Nephron progenitor cell (in vitro differentiated cells): Measurements from ENCODE around the gene KRT23.
A peak's percentile ranks its signal among the peaks of the same experiment; 100 is the strongest.

ENCODE experiments used
- DNase-seq: peaks from one replicate; pipeline ENCODE4 v3.0.0; 2021
- H3K27ac Mint-ChIP-seq: 2 replicates; pipeline ENCODE4 v1.8.0; 2021; ENCODE audit warnings: mild to moderate bottlenecking, moderate library complexity, mixed read lengths
- H3K27me3 Mint-ChIP-seq: 2 replicates; pipeline ENCODE4 v1.8.0; 2021; ENCODE audit warnings: mild to moderate bottlenecking, low read depth, mixed read lengths; ENCODE audit not compliant: poor library complexity
- H3K36me3 Mint-ChIP-seq: 2 replicates; pipeline ENCODE4 v1.8.0; 2021; ENCODE audit warnings: low read depth, mixed read lengths
- H3K4me1 Mint-ChIP-seq: 2 replicates; pipeline ENCODE4 v1.8.0; 2021; ENCODE audit warnings: mixed read lengths
- H3K4me3 Mint-ChIP-seq: 2 replicates; pipeline ENCODE4 v1.8.0; 2021; ENCODE audit warnings: mild to moderate bottlenecking, moderate library complexity, mixed read lengths
- H3K9me3 Mint-ChIP-seq: 2 replicates; pipeline ENCODE4 v1.8.0; 2021; ENCODE audit warnings: mild to moderate bottlenecking, moderate library complexity, mixed read lengths
- TF ChIP-seq, protein P1 (sequence below): fragments of 200-600 bp; sonication (generic); IDR thresholded peaks from 2 replicates; pipeline ENCODE4 v1.5.0; 2021; ENCODE audit warnings: antibody characterized with exemption

KRT23 gene

DNA sequence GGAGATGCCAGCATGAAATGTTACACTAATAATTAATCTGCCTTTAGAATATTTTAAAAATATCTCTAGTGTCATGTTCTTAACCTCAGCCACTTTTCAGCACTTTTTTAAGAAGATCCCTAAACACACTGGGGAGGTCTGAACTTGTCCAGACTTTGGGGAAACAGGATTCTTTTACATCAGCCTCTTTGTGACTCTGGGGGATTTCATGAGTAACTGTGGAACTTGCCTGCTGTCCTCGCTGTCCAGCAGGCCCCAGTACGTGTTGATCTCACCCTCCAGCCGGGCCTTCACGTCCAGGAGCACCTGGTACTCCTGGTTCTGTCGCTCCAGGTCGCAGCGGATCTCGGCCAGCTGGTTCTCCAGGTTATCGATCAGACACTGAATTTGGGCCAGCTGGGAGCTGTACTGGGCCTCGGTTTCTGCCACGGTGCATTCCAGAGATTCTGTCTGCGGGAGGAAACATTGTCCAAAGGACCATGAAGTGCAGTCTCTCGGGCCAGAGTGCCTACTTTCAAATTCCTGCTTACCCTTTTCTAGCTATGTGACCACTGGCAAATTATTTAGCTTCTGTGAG is 41.2 kb upstream of the KRT23 start:
- TF ChIP-seq, protein P1, sequence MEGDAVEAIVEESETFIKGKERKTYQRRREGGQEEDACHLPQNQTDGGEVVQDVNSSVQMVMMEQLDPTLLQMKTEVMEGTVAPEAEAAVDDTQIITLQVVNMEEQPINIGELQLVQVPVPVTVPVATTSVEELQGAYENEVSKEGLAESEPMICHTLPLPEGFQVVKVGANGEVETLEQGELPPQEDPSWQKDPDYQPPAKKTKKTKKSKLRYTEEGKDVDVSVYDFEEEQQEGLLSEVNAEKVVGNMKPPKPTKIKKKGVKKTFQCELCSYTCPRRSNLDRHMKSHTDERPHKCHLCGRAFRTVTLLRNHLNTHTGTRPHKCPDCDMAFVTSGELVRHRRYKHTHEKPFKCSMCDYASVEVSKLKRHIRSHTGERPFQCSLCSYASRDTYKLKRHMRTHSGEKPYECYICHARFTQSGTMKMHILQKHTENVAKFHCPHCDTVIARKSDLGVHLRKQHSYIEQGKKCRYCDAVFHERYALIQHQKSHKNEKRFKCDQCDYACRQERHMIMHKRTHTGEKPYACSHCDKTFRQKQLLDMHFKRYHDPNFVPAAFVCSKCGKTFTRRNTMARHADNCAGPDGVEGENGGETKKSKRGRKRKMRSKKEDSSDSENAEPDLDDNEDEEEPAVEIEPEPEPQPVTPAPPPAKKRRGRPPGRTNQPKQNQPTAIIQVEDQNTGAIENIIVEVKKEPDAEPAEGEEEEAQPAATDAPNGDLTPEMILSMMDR = no peak
- peaks cover 26% of the 10 kb centered on the region for H3K4me1 Mint-ChIP-seq
- no peak for DNase-seq
- no peaks in the 10 kb centered on the region for H3K9me3 Mint-ChIP-seq
- no peak overlapping the region for H3K4me3 Mint-ChIP-seq
- H3K27ac Mint-ChIP-seq = no peak overlapping the region
- no peaks in the 10 kb centered on the region for H3K36me3 Mint-ChIP-seq
- H3K27me3 Mint-ChIP-seq = peaks cover 7% of the 10 kb centered on the region

DNA sequence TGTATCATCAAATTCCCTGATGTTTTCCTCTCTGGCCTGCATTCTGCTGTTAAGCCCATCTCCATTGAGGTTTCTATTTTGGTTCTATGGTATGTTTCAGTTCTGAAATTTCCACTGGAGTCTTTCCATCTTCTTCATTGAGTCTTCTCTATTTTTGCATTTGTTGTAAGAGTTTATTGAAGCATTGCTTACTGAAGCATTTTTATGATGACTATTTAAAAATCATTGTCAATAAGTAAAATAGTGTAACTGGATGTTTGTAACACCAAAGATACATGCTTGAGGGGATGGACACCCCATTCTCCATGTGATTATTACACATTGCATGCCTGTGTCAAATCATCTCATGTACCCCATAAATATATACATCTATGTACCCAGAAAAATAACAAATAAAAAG is 38.1 kb upstream of the KRT23 start:
- Mint-ChIP-seq H3K36me3 (no peaks in the 10 kb centered on the region), H3K27me3 (peaks cover 5% of the 10 kb centered on the region), H3K9me3 (no peaks in the 10 kb centered on the region), H3K4me1 (peaks cover 11% of the 10 kb centered on the region), H3K4me3 (no peak overlapping the region), H3K27ac (no peak overlapping the region)
- DNase-seq = no peak
- TF ChIP-seq, protein P1 = no peak

DNA sequence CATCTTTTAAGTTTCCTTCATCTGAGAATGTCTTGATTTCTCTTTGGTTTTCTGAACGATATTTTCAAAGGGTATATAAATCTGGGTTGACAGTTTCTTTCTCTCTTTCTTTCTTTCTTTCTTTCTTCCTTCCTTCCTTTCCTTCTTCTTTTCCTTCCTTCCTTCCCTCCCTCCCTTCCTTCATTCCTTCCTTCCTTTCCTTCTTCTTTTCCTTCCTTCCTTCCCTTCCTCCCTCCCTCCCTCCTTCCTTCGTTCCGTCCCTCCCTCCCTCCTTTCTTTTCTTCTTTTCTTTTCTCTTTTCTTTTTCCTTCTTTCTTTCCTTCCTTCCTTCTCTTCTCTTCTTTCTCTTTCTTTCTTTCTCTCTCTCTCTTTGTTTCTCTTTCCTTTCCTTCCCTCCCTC is 36.9 kb upstream of the KRT23 start:
- peaks cover 7% of the 10 kb centered on the region for H3K9me3 Mint-ChIP-seq
- no peak overlapping the region for H3K27ac Mint-ChIP-seq
- TF ChIP-seq, protein P1 = no peak
- H3K4me1 Mint-ChIP-seq = peaks cover 1% of the 10 kb centered on the region
- H3K4me3 Mint-ChIP-seq = no peak overlapping the region
- H3K27me3 Mint-ChIP-seq = peaks cover 5% of the 10 kb centered on the region
- DNase-seq = no peak
- no peaks in the 10 kb centered on the region for H3K36me3 Mint-ChIP-seq

DNA sequence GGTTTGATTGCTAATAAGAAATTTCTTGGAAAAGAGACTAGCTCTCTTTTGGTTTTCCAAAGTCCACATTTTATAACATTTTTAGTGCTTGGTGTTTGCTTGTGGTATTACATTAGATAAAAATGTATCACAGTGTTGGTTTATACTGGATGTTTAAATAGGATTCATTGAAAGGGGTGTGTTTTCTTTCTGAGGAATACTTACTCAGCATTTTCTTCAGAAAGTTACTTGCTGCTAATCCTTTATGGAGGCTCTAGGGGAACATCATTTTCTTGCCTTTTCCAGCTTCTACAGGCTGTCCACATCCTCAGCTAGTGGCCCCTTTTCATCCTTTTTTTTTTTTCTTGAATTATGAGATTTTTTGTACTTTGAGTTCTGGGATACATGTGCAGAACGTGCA is 30.1 kb upstream of the KRT23 start:
- peaks cover 12% of the 10 kb centered on the region for H3K9me3 Mint-ChIP-seq
- H3K4me1 Mint-ChIP-seq = no peaks in the 10 kb centered on the region
- no peak for DNase-seq

DNA sequence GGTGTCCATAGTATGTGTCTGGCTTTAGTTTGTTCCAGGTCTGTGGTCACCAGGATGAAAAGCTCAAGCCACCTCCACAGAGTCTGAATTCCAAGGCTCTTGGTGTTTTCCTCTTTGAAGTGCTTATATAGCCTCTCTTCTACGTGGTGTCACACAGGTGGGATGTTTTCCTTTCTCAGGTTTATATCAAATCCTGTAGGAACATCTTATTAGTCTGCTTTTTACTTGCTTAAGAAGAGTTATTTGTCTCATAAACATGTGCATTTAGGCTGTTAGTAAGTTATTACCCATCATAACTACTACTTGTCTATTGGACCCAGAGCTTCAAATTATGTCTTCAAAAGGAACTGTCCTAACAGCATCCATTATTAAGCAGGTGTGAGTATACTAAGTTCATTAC is 29.4 kb upstream of the KRT23 start, which contains the start of gene KRT39:
Gene KRT39, minus strand, starts transcription at position 101 of the 400 bp plus-strand sequence. Its CDS starts 92 bp downstream, at position 9.
- H3K4me3 Mint-ChIP-seq = no peak within 1 kb of the TSS
- peaks cover 4% of the 10 kb centered on the region for H3K27me3 Mint-ChIP-seq
- H3K36me3 Mint-ChIP-seq = no peaks in the 10 kb centered on the region
- DNase-seq = no peak
- no peaks in the 10 kb centered on the region for H3K4me1 Mint-ChIP-seq
- TF ChIP-seq, protein P1 = no peak
- H3K27ac Mint-ChIP-seq = no peak within 1 kb of the TSS
- H3K9me3 Mint-ChIP-seq = peaks cover 12% of the 10 kb centered on the region

More for the DNA sequence above, 30.1 kb upstream of the KRT23 start:
- Mint-ChIP-seq H3K4me3 (no peak overlapping the region), H3K27me3 (peaks cover 4% of the 10 kb centered on the region), H3K27ac (no peak overlapping the region), H3K36me3 (no peaks in the 10 kb centered on the region)
- TF ChIP-seq, protein P1 = no peak

DNA sequence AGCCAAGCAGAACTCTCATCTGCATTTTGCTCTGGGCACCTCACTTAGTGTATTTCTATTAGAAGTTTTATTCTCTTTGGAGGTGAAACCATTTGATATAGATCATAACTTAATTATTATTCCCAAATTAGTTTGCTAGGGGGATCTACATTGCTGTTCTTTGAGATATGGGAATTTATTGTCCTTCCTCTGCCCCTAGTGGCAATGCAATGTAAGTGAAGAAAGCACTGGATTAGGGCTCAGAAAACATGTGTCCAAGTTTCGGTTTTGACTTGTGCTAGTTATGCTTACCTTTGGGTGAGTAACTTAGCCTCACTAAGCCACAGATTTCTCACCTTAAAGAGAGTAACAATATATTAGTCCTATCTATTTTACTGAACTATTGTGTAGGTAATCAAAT is 26.4 kb upstream of the KRT23 start:
- TF ChIP-seq, protein P1 = peak; percentile 59
- H3K4me3 Mint-ChIP-seq = no peak overlapping the region
- H3K4me1 Mint-ChIP-seq = peaks cover 11% of the 10 kb centered on the region
- DNase-seq = no peak
- no peak overlapping the region for H3K27ac Mint-ChIP-seq
- H3K9me3 Mint-ChIP-seq = peaks cover 5% of the 10 kb centered on the region
- H3K36me3 Mint-ChIP-seq = no peaks in the 10 kb centered on the region
- H3K27me3 Mint-ChIP-seq = peaks cover 4% of the 10 kb centered on the region
